Bronchial epithelial cell (primary cell): ENCODE measurements around the gene ATP2B1. TPM values are rescaled to one million over a fixed set of nuclear protein-coding genes. Genes with fewer than 3 reads are reported as not detected.

Source experiments
- DNase-seq: peaks from one replicate; pipeline ENCODE4 v3.0.0-alpha.2; 2010; ENCODE audit warnings: low read depth
- FAIRE-seq: peaks from 2 replicates; lab custom pipeline; 2011; peaks lifted over from hg19 to GRCh38; lab: Jason Lieb, UNC
- H3K27me3 ChIP-seq: 2 replicates; pipeline ENCODE4 v1.5.1; 2011; ENCODE audit warnings: low read length; ENCODE audit not compliant: control insufficient read depth, insufficient read depth
- H3K36me3 ChIP-seq: 2 replicates; pipeline ENCODE4 v1.5.1; 2011; ENCODE audit warnings: low read length; ENCODE audit not compliant: control insufficient read depth, insufficient read depth
- H3K4me3 ChIP-seq: 2 replicates; pipeline ENCODE4 v1.5.1; 2011; ENCODE audit warnings: mild to moderate bottlenecking, low read depth, low read length, control low read depth
- CTCF ChIP-seq: IDR thresholded peaks from 2 replicates; pipeline ENCODE4 v1.5.1; 2011; ENCODE audit warnings: mild to moderate bottlenecking, moderate library complexity, low read length, control low read depth, inconsistent platforms; ENCODE audit not compliant: insufficient read depth, severe bottlenecking
- total RNA-seq: library from RNA; depleted of rRNA; stranded (reverse); fragments of >200 nt; gene quantifications from 2 replicates; pipeline ENCODE4 v1.2.1, GENCODE V29; 2014

ATP2B1 gene
- total RNA-seq, 1 donor from 2014 or later: 69.8 TPM

GRCh38 chr12:89709995-89710872, 1.6 kb upstream of the ATP2B1 start:
- FAIRE-seq: no peak
- no peaks in the 10 kb centered on the region for H3K27me3 ChIP-seq
- peak overlapping the region; percentile 92 for H3K4me3 ChIP-seq
- DNase-seq: peak; percentile 27
- TF ChIP-seq CTCF: no peak
- no peaks in the 10 kb centered on the region for H3K36me3 ChIP-seq

GRCh38 chr12:89709157-89709994, 738 bp upstream of the ATP2B1 start:
- DNase-seq (peak; percentile 92), FAIRE-seq (no peak)
- H3K27me3 ChIP-seq: no peaks in the 10 kb centered on the region
- TF ChIP-seq CTCF: peak; percentile 18
- peak overlapping the region; percentile 92 for H3K4me3 ChIP-seq
- no peaks in the 10 kb centered on the region for H3K36me3 ChIP-seq

GRCh38 chr12:89707703-89708564, 704 bp downstream of the ATP2B1 start:
- Histone ChIP-seq H3K36me3 (no peaks in the 10 kb centered on the region), H3K27me3 (no peaks in the 10 kb centered on the region), H3K4me3 (peak overlapping the region; percentile 92)
- no peak for DNase-seq
- no peak for TF ChIP-seq CTCF
- no peak for FAIRE-seq

- Histone ChIP-seq H3K4me3 (peak overlapping the region; percentile 92), H3K36me3 (no peaks in the 10 kb centered on the region), H3K27me3 (no peaks in the 10 kb centered on the region)
- no peak for TF ChIP-seq CTCF
- FAIRE-seq (no peak), DNase-seq (peak; percentile 30)
These were observed 1.5 kb downstream of the ATP2B1 start for GRCh38 chr12:89706986-89707702.

- Histone ChIP-seq H3K27me3 (no peaks in the 10 kb centered on the region), H3K4me3 (no peak overlapping the region), H3K36me3 (no peaks in the 10 kb centered on the region)
- no peak for TF ChIP-seq CTCF
- DNase-seq: no peak
- FAIRE-seq: no peak
These were observed 2.1 kb downstream of the ATP2B1 start for GRCh38 chr12:89706551-89706950.
